Osteoblast (primary cell): ENCODE results near the gene BLVRB. TPM values are rescaled to one million over a fixed set of nuclear protein-coding genes. Genes with fewer than 3 reads are reported as not detected.

Experiments
- small RNA-seq: library from RNA; depleted of rRNA; stranded (forward); fragments of <200 nt; gene quantifications from one replicate; pipeline ENCODE3, GENCODE V24; 2012
- total RNA-seq: library from RNA; depleted of rRNA; stranded (reverse); fragments of >200 nt; gene quantifications from 2 replicates; pipeline ENCODE4 v1.2.3, GENCODE V29; 2012

BLVRB gene
- total RNA-seq, 1 donor, result 82.2 TPM

Small RNA genes within 50 kb of the gene (small RNA-seq; reads per million reads assigned to genes)
- not detected for gene RF00017

Other genes with a start within 250 kb of the BLVRB start
- not detected in 2 replicates for gene TTC9B, start 247.4 kb downstream of the BLVRB start, total RNA-seq
- gene CCNP, start 239.1 kb downstream of the BLVRB start, total RNA-seq, result 0.29 TPM in 1 of 2 replicates, not detected in the other
- gene AKT2, start 180.4 kb downstream of the BLVRB start, total RNA-seq, result 115 and 118 TPM in 2 replicates
- 3.6 and 7.7 TPM in 2 replicates for gene C19orf47, start 117.3 kb downstream of the BLVRB start, total RNA-seq
- 136 and 239 TPM in 2 replicates for gene PLD3, start 117.0 kb downstream of the BLVRB start, total RNA-seq
- 0.29 and 0.36 TPM in 2 replicates for gene HIPK4, start 75.6 kb downstream of the BLVRB start, total RNA-seq
- gene PRX, start 52.4 kb downstream of the BLVRB start, total RNA-seq, result 2.7 and 3.3 TPM in 2 replicates
- 15.2 and 15.3 TPM in 2 replicates for gene SERTAD1, start 39.8 kb downstream of the BLVRB start, total RNA-seq
- gene SERTAD3, start 21.4 kb downstream of the BLVRB start, total RNA-seq, result 21.2 and 23.5 TPM in 2 replicates
- 0.72 and 1.2 TPM in 2 replicates for gene SPTBN4, start 1.3 kb upstream of the BLVRB start, total RNA-seq
- 16.3 and 18.9 TPM in 2 replicates for gene SHKBP1, start 111.1 kb upstream of the BLVRB start, total RNA-seq
- gene LTBP4, start 135.6 kb upstream of the BLVRB start, total RNA-seq, result 13.6 and 16.6 TPM in 2 replicates
- gene NUMBL, start 224.9 kb upstream of the BLVRB start, total RNA-seq, result 26.8 and 27.7 TPM in 2 replicates